Measurements from ENCODE around the gene GXYLT1.

- TF ChIP-seq SMC3 (IDR thresholded peaks at IDR 0.05; ENCODE audit: low read depth, low read length) (no peak), REST (IDR thresholded peaks at IDR 0.05; ENCODE audit: low read depth, low read length) (no peak), FOSL2 (IDR thresholded peaks at IDR 0.05; ENCODE audit: borderline replicate concordance, low read depth) (no peak), POLR2AphosphoS5 (IDR thresholded peaks at IDR 0.05; ENCODE audit: low read depth, low read length) (no peak), TAF1 (IDR thresholded peaks at IDR 0.05; ENCODE audit: borderline replicate concordance, low read depth, low read length) (no peak), EP300 (IDR thresholded peaks at IDR 0.05; ENCODE audit: borderline replicate concordance in 1 of 2, low read depth in 1 of 2, low read length in 1 of 2) (no peak), TEAD4 (IDR thresholded peaks at IDR 0.05; ENCODE audit: borderline replicate concordance, insufficient read depth) (no peak), GABPA (IDR thresholded peaks at IDR 0.05; ENCODE audit: low read depth) (no peak), YY1 (IDR thresholded peaks at IDR 0.05; ENCODE audit: low read depth) (no peak), CHD2 (IDR thresholded peaks at IDR 0.05; ENCODE audit: low read length, partially characterized antibody) (no peak), NRF1 (IDR thresholded peaks at IDR 0.05; ENCODE audit: low read depth, low read length) (no peak)
- TF ChIP-seq, protein P1, sequence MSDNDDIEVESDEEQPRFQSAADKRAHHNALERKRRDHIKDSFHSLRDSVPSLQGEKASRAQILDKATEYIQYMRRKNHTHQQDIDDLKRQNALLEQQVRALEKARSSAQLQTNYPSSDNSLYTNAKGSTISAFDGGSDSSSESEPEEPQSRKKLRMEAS (IDR thresholded peaks at IDR 0.05; ENCODE audit: low read depth) = no peak
- TF ChIP-seq, protein P2, sequence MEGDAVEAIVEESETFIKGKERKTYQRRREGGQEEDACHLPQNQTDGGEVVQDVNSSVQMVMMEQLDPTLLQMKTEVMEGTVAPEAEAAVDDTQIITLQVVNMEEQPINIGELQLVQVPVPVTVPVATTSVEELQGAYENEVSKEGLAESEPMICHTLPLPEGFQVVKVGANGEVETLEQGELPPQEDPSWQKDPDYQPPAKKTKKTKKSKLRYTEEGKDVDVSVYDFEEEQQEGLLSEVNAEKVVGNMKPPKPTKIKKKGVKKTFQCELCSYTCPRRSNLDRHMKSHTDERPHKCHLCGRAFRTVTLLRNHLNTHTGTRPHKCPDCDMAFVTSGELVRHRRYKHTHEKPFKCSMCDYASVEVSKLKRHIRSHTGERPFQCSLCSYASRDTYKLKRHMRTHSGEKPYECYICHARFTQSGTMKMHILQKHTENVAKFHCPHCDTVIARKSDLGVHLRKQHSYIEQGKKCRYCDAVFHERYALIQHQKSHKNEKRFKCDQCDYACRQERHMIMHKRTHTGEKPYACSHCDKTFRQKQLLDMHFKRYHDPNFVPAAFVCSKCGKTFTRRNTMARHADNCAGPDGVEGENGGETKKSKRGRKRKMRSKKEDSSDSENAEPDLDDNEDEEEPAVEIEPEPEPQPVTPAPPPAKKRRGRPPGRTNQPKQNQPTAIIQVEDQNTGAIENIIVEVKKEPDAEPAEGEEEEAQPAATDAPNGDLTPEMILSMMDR (IDR thresholded peaks at IDR 0.05) = peak; percentile 67
These were observed 40.6 kb downstream of the GXYLT1 start for GRCh38 chr12:42104087-42104486.
